A673 (cell line): ENCODE measurements around the gene ATAD3C.
"Not testable (repeated sequence)": the region's sequence is repeated elsewhere in the genome, so short reads cannot be mapped to it uniquely, and the experiment has no call there.

Source experiments
- CTCF ChIP-seq: fragments of 300-800, 200-600 bp; sonication (generic); conservative IDR thresholded peaks from 2 replicates; pipeline ENCODE4 v1.5.1; 2017; ENCODE audit warnings: low read depth, mild to moderate bottlenecking, antibody characterized with exemption, low read length, moderate library complexity, mixed read lengths
- EZH2 ChIP-seq: fragments of 200-600 bp; sonication (generic); IDR thresholded peaks from 2 replicates; pipeline ENCODE4 v1.6.1; 2017; ENCODE audit warnings: borderline replicate concordance, low read depth, mild to moderate bottlenecking, mixed read lengths, antibody characterized with exemption, low read length; ENCODE audit not compliant: poor library complexity, severe bottlenecking

GRCh38 chr1:1428967-1429366, 20.5 kb upstream of the ATAD3C start:
- not testable (repeated sequence) for TF ChIP-seq CTCF, EZH2
